ENCODE data around the gene RPS24. TPM values are rescaled to one million over a fixed set of nuclear protein-coding genes. Genes with fewer than 3 reads are reported as not detected.

The RPS24 gene
- total and polyA plus RNA-seq, 2 of the 13 experiments (the other 11 are each of a cell fraction or from before 2014, with no cell fraction given) = 2,690 to 3,319 TPM

GRCh38 chr10:78035025-78035424 is 1.4 kb downstream of the RPS24 start:
- Histone ChIP-seq H4K20me1 (ENCODE audit: insufficient read depth, low read length) (peaks cover 57% of the 10 kb centered on the region), H3K4me1 (ENCODE audit: insufficient read depth, low read length) (peaks cover 55% of the 10 kb centered on the region), H3K79me2 (ENCODE audit: insufficient read depth, low read length) (peaks cover 55% of the 10 kb centered on the region), H2AFZ (ENCODE audit: low read length) (no peak overlapping the region), H3K9ac (ENCODE audit: insufficient read depth, low read depth, low read length) (peak overlapping the region; percentile 89), H3K4me2 (ENCODE audit: low read depth, low read length) (peak overlapping the region; percentile 74), H3K27me3 (ENCODE audit: control insufficient read depth in 1 of 2, insufficient read depth in 2 of 2, low read length in 2 of 2) (no peaks in the 10 kb centered on the region; a peak in 2 of 5 replicates), H3K36me3 (replicated peaks in 1 of 2; ENCODE audit: control insufficient read depth in 1 of 2, insufficient read depth in 2 of 2, low read length in 2 of 2) (peaks cover 20 to 49% of the 10 kb centered on the region in 2 experiments), H3K27ac (ENCODE audit: extremely low read length, insufficient read depth, low read length) (peak overlapping the region; percentile 71), H3K4me3 (replicated peaks in 1 of 3; ENCODE audit: insufficient read depth in 1 of 3, low read depth in 2 of 3, low read length in 3 of 3) (peak overlapping the region; percentile 85 to 97 (median 91); a peak in 5 of 6 replicates), H3K9me3 (ENCODE audit: low read length) (no peaks in the 10 kb centered on the region)
- no peak for FAIRE-seq
- CTCF ChIA-PET (ENCODE audit: low intra/inter-chr PET ratio, low total read pairs) = no interaction called here
- intact Hi-C loops (cut with micrococcal nuclease; ENCODE audit: unreplicated experiment) (no loop called here), in situ Hi-C loops (cut with HindIII; ENCODE audit: extremely low pct_ligation_motif_present, low pct_unique_long_range_greater_than_20kb) (no loop called here)
- no TSS peak for BruUV-seq (replicated peaks)
- 72% methylated on average over 5 of the region's 5 CpGs for WGBS (ENCODE audit: low lambda C conversion rate)
- TF ChIP-seq GFI1 (CRISPR knock-in tag; IDR thresholded peaks at IDR 0.05; ENCODE audit: borderline replicate concordance) (peak; percentile 39; the same call in 1 of the 2 replicates), ARID5B (CRISPR knock-in tag; IDR thresholded peaks at IDR 0.05) (0 out of 2 replicates have a peak, but pooled peaks have one; percentile 24), RELA (CRISPR knock-in tag; IDR thresholded peaks at IDR 0.05) (no peak), RBFOX2 (IDR thresholded peaks at IDR 0.05; ENCODE audit: low read depth, low read length) (0 out of 2 replicates have a peak, but pooled peaks have one; percentile 10), SAP130 (CRISPR knock-in tag; IDR thresholded peaks at IDR 0.05; ENCODE audit: low read depth) (peak; percentile 34; the same call in 1 of the 2 replicates), SOX5 (CRISPR knock-in tag; IDR thresholded peaks at IDR 0.05; ENCODE audit: borderline replicate concordance) (peak; percentile 13; the same call in 1 of the 2 replicates), RARA (CRISPR knock-in tag; IDR thresholded peaks at IDR 0.05) (0 out of 2 replicates have a peak, but pooled peaks have one; percentile 11), SOX13 (IDR thresholded peaks at IDR 0.05) (no peak), SOX13 (CRISPR knock-in tag; conservative IDR thresholded peaks at IDR 0.05 in 1 of 2, IDR thresholded peaks at IDR 0.05 in 1 of 2) (0 out of 4 replicates have a peak, but pooled peaks of 1 of the 2 experiments have one; percentile 32), YEATS2 (CRISPR knock-in tag; IDR thresholded peaks at IDR 0.05; ENCODE audit: borderline replicate concordance) (peak; percentile 22; the same call in 1 of the 2 replicates), TEAD3 (CRISPR knock-in tag; optimal IDR thresholded peaks at IDR 0.05; ENCODE audit: borderline replicate concordance) (peak; percentile 9), ZBTB34 (CRISPR knock-in tag; IDR thresholded peaks at IDR 0.05) (no peak), NBN (conservative IDR thresholded peaks at IDR 0.05) (no peak)
- no peak for ATAC-seq
- peak; percentile 65 for DNase-seq (ENCODE audit: low spot score)
- POLR2A ChIA-PET = no interaction called here

Data from HepG2 (cell line).